ENCODE results near the gene TBX1.

Gene TBX1

DNA sequence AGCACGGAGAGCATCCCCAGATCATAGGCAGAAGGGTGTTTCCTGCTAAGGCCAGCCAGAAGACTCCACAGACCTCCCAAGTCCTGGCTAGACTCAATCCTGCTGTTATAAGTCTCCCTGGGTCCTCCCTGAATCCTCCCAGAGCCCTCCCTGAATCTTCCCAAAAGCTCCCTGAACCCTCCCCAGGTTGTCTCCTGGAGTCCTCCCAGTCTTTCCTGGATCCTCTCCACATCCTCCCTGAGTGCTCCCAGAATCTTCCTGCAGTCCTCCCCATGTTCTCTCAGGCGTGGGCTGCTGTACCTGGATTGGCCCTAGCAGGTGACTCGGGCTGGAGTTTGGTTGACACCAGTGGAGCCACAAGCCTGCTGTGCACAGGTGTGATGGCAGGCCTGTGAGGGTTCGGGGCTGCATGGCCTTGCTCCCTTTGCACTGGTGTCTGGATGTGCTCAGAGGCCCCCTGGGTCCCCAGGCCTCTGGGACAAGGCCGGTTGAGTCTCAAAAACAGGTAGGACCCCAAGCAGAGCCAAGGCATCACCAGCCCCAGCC lies 25.7 kb upstream of the TBX1 start:
- Histone ChIP-seq H3K36me3 (no peaks in the 10 kb centered on the region), H3K9me3 (no peaks in the 10 kb centered on the region), H3K4me1 (no peaks in the 10 kb centered on the region; the same call in 1 of the 2 replicates), H3K4me3 (ENCODE audit: low read depth, low read length) (no peak overlapping the region), H3K27me3 (no peaks in the 10 kb centered on the region)
- TF ChIP-seq, protein P1, sequence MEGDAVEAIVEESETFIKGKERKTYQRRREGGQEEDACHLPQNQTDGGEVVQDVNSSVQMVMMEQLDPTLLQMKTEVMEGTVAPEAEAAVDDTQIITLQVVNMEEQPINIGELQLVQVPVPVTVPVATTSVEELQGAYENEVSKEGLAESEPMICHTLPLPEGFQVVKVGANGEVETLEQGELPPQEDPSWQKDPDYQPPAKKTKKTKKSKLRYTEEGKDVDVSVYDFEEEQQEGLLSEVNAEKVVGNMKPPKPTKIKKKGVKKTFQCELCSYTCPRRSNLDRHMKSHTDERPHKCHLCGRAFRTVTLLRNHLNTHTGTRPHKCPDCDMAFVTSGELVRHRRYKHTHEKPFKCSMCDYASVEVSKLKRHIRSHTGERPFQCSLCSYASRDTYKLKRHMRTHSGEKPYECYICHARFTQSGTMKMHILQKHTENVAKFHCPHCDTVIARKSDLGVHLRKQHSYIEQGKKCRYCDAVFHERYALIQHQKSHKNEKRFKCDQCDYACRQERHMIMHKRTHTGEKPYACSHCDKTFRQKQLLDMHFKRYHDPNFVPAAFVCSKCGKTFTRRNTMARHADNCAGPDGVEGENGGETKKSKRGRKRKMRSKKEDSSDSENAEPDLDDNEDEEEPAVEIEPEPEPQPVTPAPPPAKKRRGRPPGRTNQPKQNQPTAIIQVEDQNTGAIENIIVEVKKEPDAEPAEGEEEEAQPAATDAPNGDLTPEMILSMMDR (IDR thresholded peaks at IDR 0.05; ENCODE audit: low read depth, low read length), result no peak
- no peak for DNase-seq

DNA sequence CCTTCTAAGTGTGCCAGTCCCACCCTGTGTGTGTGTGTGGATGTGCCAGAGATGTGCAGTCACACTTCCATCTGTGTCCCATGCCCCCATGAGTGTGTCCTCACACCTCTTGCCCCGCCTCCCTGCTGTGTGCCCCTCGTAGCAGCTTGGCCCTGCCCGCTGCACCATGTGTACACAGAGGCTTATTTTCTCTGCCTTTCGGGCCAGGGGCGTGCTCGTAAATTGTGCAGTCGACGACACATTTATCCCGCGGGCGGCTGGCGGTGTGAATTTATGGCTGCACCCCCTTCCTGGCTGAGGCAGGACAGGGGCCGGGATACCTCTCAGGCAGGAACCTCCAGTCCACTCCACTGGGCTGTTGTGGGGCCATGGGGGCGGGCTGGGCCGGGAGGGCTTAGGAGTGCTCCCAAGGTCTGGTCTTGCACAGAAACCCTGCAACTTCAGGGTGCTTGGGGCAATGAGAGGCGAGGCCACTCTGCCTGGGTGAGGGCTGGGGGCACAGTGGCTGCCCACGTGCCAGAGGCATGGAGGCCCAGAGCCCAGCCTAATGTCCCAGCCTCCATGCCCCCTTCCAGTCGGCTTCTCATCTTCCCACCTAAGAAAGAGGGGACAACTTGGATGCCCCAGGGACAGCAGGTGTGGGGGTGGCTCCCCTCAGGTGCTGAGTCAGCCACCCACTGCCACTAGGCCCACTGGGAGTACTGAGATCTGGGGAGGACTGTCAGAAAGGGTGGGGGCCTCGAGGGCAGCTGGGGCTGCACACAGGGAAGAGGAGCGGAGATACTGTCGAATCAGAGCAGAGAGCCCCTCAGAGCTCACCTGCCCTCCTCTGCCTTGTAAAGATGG lies 24.7 kb upstream of the TBX1 start:
- Histone ChIP-seq H3K36me3 (no peaks in the 10 kb centered on the region), H3K4me1 (no peaks in the 10 kb centered on the region; the same call in 1 of the 2 replicates), H3K9me3 (no peaks in the 10 kb centered on the region), H3K27me3 (no peaks in the 10 kb centered on the region), H3K4me3 (ENCODE audit: low read depth, low read length) (no peak overlapping the region)
- TF ChIP-seq, protein P1 (IDR thresholded peaks at IDR 0.05; ENCODE audit: low read depth, low read length), result no peak
- no peak for DNase-seq

DNA sequence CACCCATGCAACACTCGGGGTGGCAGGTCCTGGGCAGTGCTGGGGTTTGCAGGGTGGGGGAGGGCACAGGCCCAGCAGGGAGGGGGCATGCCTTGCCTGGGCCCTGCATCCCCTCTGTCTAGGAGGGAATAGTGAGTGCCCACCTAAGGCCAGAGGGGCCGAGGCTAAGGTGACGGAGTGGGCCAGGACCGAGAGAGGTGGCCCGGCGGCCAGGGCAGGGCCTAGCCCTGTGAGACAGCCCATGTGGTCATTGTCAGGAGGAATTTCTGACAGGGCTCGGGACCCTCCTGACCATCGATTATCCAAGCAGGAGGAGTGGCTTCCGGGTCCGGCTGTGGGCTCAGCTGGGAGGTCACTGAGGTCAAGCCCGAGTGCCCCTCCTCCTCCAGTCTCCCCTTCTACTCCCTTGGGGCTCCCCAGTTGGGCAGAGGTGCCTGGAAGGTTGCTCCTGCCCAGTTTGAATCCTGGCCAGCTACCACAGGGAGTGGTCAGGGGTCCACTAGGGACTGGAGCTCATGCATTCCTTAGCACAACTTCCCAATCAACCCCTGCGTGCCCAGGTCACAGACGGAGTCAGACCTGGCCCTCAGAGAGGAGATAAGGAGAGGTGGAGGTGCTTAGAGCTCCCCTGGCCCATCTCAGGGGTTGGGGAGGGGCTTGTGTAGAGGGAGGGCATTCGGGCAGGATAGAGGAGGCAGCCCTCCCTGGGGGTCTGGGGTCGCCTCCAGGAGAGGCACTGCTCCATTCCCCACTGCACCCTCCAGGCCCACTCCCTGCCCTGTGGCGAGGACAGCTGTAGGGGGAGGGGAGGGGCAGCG lies 22.5 kb upstream of the TBX1 start:
- Histone ChIP-seq H3K27me3 (no peaks in the 10 kb centered on the region), H3K4me3 (ENCODE audit: low read depth, low read length) (no peak overlapping the region), H3K4me1 (no peaks in the 10 kb centered on the region; the same call in 1 of the 2 replicates), H3K36me3 (no peaks in the 10 kb centered on the region), H3K9me3 (no peaks in the 10 kb centered on the region)
- DNase-seq, result no peak
- TF ChIP-seq, protein P1 (IDR thresholded peaks at IDR 0.05; ENCODE audit: low read depth, low read length), result no peak

DNA sequence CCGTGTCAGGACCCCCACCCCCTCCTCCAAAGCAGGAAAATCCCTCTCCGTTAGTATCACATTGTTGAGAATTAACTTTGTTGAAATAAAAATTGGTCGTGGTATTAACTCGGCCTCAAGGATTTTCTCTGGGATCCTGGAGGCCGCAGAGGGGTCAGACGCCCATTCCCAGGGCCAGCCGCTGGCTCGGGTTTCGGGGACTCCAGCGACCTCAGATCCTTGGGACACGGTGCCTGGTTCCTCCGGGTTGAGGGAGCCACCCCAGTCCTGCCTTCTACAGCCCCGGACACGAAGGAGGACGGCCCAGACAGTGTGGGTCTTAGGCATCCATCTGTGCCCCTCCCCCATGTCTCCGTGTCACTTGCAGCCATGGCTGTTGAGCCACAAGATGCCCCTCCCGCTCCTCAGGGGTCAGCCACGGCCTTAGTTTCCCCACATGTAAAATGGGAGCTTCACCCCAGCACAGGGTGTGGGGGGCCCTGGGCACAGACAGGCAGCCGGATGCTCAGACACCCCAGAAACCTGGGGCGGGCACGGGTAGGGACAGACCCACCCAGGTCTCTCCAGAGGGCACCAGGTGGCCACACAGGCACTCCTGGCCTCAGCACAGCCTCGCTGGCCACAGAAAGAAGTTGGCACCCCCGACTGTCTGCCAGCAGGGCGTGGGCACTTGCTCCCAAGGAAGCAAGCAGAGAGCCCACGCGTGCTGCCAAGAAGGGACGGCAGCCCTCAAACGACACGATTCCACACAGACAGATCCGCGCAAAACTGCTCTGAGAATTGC lies 21.7 kb upstream of the TBX1 start:
- Histone ChIP-seq H3K27me3 (no peaks in the 10 kb centered on the region), H3K4me3 (ENCODE audit: low read depth, low read length) (no peak overlapping the region), H3K36me3 (no peaks in the 10 kb centered on the region), H3K4me1 (no peaks in the 10 kb centered on the region; the same call in 1 of the 2 replicates), H3K9me3 (no peaks in the 10 kb centered on the region)
- TF ChIP-seq, protein P1 (IDR thresholded peaks at IDR 0.05; ENCODE audit: low read depth, low read length), result no peak
- DNase-seq, result no peak

DNA sequence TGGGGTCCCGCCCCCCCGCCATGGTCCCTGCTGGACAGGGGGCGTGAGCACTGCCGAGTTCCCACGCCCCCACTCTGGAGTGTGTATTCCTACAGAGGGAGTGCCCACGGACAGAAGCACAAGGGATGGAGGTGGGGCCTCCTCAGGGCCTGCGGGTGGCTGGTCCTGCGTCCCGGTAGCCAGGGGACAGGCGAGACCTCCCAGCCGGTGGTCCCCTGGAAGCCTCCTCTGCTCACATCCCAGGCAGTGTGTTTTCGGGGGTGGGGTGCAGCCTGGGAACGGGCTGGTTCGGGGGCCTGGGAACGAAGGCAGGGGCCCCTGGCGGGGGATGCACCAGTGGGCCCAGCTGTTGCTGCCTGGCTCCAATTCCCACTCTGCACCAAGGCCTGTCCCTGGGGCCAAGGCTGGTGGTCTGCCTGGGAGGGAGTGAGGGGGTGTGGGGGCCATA lies 21.1 kb upstream of the TBX1 start:
- TF ChIP-seq, protein P1 (IDR thresholded peaks at IDR 0.05; ENCODE audit: low read depth, low read length), result no peak
- Histone ChIP-seq H3K27me3 (no peaks in the 10 kb centered on the region), H3K4me3 (ENCODE audit: low read depth, low read length) (no peak overlapping the region), H3K9me3 (no peaks in the 10 kb centered on the region), H3K4me1 (no peaks in the 10 kb centered on the region; the same call in 1 of the 2 replicates), H3K36me3 (no peaks in the 10 kb centered on the region)
- DNase-seq, result no peak
